Retinal pigment epithelial cell (primary cell): ENCODE results near the gene TUBGCP2.
"Not testable (repeated sequence)": the region's sequence is repeated elsewhere in the genome, so short reads cannot be mapped to it uniquely, and the experiment has no call there.

Source experiments
- DNase-seq: peaks from one replicate; pipeline ENCODE4 v3.0.0-alpha.2; 2010; ENCODE audit warnings: low read depth
- H3K4me3 ChIP-seq: 2 replicates; pipeline ENCODE4 v1.5.1; 2011; ENCODE audit warnings: mild to moderate bottlenecking, low read length, control low read depth, moderate library complexity
- TF ChIP-seq, protein P1 (sequence below): conservative IDR thresholded peaks from 2 replicates; pipeline ENCODE4 v1.5.1; 2011; ENCODE audit warnings: low read depth, low read length, control low read depth, inconsistent platforms

Gene TUBGCP2

DNA sequence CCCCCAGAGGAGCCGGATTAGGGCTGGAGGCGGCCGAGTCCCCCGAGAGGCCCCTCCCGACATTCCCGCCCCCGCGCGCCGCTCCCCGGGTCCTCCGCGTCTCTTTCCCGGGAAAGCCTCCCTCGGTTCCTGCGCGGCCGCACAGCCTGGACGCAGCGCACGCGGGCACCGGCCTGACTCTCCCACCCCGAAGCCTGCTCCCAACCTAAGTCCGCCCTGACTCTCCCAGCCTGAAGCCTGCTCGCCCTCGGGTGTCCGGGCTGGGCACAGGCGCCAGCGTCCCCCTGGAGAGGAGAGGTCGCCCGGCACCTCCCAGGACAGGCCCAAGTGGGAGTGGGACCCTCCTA, 71.5 kb downstream of the TUBGCP2 start:
- DNase-seq, result no peak
- TF ChIP-seq, protein P1, sequence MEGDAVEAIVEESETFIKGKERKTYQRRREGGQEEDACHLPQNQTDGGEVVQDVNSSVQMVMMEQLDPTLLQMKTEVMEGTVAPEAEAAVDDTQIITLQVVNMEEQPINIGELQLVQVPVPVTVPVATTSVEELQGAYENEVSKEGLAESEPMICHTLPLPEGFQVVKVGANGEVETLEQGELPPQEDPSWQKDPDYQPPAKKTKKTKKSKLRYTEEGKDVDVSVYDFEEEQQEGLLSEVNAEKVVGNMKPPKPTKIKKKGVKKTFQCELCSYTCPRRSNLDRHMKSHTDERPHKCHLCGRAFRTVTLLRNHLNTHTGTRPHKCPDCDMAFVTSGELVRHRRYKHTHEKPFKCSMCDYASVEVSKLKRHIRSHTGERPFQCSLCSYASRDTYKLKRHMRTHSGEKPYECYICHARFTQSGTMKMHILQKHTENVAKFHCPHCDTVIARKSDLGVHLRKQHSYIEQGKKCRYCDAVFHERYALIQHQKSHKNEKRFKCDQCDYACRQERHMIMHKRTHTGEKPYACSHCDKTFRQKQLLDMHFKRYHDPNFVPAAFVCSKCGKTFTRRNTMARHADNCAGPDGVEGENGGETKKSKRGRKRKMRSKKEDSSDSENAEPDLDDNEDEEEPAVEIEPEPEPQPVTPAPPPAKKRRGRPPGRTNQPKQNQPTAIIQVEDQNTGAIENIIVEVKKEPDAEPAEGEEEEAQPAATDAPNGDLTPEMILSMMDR, result no peak
- no peak overlapping the region for H3K4me3 ChIP-seq

- no peak for DNase-seq
- no peak overlapping the region for H3K4me3 ChIP-seq
- TF ChIP-seq, protein P1, result no peak
Measured at GRCh38 chr10:133236401-133237240, 72.1 kb downstream of the TUBGCP2 start.

DNA sequence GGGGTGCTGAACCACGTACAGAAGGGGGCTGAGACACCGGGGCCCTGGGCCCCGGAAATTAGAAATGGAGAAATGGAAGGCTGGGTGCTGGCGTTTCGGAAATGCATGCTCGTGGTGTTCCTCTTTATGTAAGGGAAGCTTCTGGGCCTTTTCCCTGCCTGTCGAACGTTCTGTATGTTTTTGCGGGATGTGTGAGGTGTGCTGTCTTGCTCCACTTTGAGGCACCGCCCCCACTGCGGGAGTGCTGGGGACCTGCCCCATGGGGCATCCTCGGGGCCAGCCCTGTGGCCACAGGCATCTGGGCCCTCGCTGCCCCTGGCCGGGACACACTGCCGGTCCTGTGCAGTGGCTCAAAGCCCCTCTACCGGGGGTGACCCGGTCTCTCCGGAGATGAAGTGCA, 72.7 kb downstream of the TUBGCP2 start:
- DNase-seq, result no peak
- H3K4me3 ChIP-seq, result no peak overlapping the region
- TF ChIP-seq, protein P1, result no peak

DNA sequence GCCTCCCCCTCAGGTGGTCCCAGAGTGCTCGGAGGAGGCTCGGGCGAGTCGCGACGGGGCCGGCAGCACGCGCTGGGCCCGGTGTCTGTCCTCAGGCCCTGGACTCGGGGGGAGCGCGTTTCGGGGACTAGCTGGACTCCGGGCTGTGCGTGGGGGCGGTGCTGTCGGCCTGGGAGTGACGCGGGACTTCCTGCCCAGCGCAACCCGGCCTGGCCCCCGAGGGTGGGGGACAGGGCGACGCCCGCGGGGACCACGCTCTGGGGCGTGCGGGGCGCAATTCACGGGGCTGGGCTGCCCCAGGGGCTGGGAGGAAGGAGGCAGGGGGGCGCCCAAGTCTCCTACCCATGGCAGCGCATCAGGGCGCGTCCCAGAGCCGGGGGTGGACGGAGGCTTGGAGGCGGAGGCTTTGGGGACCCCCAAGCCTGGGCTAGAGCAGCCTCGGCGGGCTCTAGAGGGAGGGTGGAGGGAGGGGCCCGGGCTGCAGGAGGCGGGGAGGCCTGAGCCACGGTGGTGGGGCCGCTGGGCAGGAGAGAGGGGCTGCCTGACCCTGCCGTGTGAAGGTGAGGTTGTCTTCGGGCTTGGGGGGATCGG, 73.3 kb downstream of the TUBGCP2 start:
- no peak overlapping the region for H3K4me3 ChIP-seq
- TF ChIP-seq, protein P1, result no peak
- no peak for DNase-seq

DNA sequence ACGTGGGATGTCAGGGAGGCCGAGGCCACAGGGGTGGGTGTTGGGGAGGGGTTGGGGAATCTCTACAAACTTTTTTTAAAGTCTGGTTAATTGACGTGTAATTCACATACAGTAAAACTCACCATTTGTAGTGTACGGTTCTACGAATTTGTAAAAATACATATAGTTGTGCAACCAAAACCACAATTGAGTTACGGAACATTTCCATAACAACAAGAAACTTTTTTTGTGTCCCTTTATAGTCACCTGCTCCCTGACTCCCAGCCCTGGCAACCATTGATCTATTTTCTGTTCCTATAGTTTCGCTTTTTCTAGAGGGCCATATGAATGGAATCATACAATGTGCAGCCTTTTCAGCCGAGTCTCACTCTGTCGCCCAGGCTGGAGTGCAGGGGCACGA, 73.9 kb downstream of the TUBGCP2 start:
- H3K4me3 ChIP-seq, DNase-seq: not testable (repeated sequence)

DNA sequence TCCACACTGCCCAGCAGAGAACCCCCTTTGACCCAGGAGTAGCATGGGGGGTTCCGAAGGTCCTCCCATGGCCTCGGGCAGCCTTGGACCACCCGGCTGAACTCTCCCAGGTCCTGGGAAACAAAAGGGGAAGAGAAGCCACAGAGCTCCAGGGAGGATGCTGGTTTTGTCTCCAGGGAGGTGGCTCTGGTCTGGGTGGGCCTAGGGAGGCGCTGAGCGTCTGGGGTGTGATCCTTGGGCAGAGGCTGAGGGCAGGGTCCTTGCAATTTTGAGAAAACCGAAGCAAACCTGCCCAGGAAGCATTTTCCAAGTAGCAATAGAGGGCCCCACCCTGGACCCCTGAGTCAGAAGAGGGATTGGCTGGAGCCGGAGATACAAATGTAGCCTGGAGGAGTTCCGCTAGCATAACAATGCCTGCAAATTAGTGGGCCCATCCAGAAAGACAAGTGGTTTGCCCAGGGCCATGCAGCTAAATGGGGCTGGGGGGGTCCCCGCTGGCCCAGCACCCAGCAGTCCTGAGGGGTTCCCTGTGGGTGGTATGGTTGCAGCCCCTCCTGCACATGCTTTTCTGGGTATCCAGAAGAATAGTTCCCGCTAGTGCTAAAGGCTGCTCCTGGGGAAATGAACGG, 76.6 kb downstream of the TUBGCP2 start:
- no peak for DNase-seq
- TF ChIP-seq, protein P1, result no peak
- no peak overlapping the region for H3K4me3 ChIP-seq

DNA sequence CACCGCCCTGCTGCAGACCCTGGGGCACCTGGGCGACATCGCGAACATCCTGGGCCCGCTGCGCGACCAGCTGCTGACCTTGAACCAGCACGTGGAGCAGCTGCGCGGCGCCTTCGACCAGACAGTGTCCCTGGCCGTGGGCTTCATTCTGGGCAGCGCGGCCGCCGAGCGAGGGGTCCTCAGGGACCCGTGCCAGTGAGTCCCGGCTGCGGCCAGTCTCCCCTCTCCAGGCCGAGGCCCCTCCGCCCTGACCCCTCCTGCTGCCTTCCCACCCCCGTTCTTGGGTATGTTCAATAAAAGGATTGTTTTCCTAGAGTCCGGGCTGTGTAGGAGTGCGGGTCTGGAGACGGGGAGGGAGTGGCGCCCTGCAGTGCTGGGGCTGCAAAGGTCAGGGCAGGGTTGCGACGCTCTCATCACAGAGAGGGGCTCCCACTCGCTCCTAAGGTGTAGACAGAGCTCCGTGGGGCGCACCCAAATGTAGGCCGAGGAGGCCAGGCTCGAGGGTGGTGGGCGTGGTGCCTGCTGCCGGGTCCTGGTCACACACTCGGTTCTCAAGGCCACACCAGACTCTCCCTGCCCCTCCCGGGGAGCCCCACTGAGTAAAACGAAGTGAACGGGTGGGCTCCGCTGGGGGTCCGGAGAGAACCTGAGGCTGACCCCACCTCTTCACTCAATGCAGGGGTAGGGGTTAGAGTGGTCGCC, 77.3 kb downstream of the TUBGCP2 start:
- H3K4me3 ChIP-seq, result no peak overlapping the region
- DNase-seq, result no peak
- TF ChIP-seq, protein P1, result no peak
